Ovary (tissue), 9 donors: Measurements from ENCODE around the gene ABCG1. TPM values are rescaled to one million over a fixed set of nuclear protein-coding genes. Genes with fewer than 3 reads are reported as not detected.

ENCODE experiments used
- DNase-seq, 5 donors: peaks; one replicate each; pipeline ENCODE4 v3.0.0-alpha.2; 2019 to 2020
- H3K27ac ChIP-seq, 2 donors: fragments of 200-600 bp; one replicate each; pipeline versions ENCODE4 v1.5.1 to v1.8.0; 2019 to 2022
- H3K27me3 ChIP-seq: fragments of 200-600 bp; one replicate; pipeline ENCODE4 v1.8.0; 2022
- H3K36me3 ChIP-seq: fragments of 200-600 bp; sonication (generic); one replicate; pipeline ENCODE4 v1.5.1; 2019
- H3K4me1 ChIP-seq: one replicate; pipeline ENCODE4 v1.8.1; 2013; ENCODE audit warnings: mild to moderate bottlenecking, moderate library complexity; ENCODE audit not compliant: insufficient read depth
- H3K4me3 ChIP-seq: fragments of 200-600 bp; sonication (generic); one replicate; pipeline ENCODE4 v1.5.1; 2017
- H3K9me3 ChIP-seq, 2 donors: fragments of 200-600 bp in 1 of 2; sonication (generic) in 1 of 2; one replicate each; pipeline versions ENCODE4 v1.5.1 to v1.8.1; 2013 to 2019; ENCODE audit warnings: mild to moderate bottlenecking in 1 of 2, moderate library complexity in 1 of 2
- CTCF ChIP-seq, 3 donors: fragments of 450-650 bp in 2 of 3; fragments of 200-600 bp in 1 of 3; IDR thresholded peaks; one replicate each; pipeline versions ENCODE4 v1.5.1 to v1.8.0; 2016 to 2022; ENCODE audit warnings: antibody characterized with exemption in 3 of 3, mild to moderate bottlenecking in 1 of 3
- EP300 ChIP-seq: sonication (generic); formaldehyde crosslinking; IDR thresholded peaks from one replicate; pipeline ENCODE4 v1.6.1; 2017; ENCODE audit warnings: antibody characterized with exemption
- POLR2A ChIP-seq: fragments of 450-650 bp; IDR thresholded peaks from one replicate; pipeline ENCODE4 v1.6.1; 2017; ENCODE audit warnings: antibody characterized with exemption, mild to moderate bottlenecking, moderate library complexity
- WGBS, 3 donors: extraction: QIAGEN DNeasy Blood & Tissue Kit in 1 of 3; methylation state at CpG; one replicate each; pipeline versions ENCODE4 v1.1.5 to v1.1.7; 2013 to 2017; 5-methylcytosine and 5-hydroxymethylcytosine counted together
- intact Hi-C, 4 donors: fragments of 100-400 bp; cut with DNase I; formaldehyde crosslinking; loops; one replicate each; pipeline versions ENCODE4 v1.11.0 to v1.15.1; 2022 to 2023
- polyA plus RNA-seq, 2 donors: library from polyadenylated mRNA; stranded (reverse); fragments of 200-250 nt in 1 of 2; fragments of 350-450 nt in 1 of 2; fragmentation: Illumina TruSeq in 1 of 2; extraction: RNeasy Lipid Tissue Mini Kit (QIAGEN cat#74804) in 1 of 2; gene quantifications; one replicate each; pipeline ENCODE4 v1.2.3, GENCODE V29; 2013 to 2014
- total RNA-seq, 7 donors: library from RNA; depleted of rRNA in 2 of 7; stranded (reverse); fragments of >200 nt in 2 of 7; fragmentation: NEBNext Ultra II Directional in 3 of 7; extraction: Animal tissue kit (Norgen Biotek cat#: 25700) in 3 of 7; gene quantifications; one replicate each; pipeline versions ENCODE4 v1.1.0 to v1.2.4, GENCODE V29; 2016 to 2023
- donor health status: DM: no; HTN: no; CAD: no; lungs with moderate emphysema.
- donor health status: DM: no; HTN: no; CAD: no.
- donor health status: Bipolar disorder and iron deficiency.
- donor health status: DM: yes; HTN: yes; CAD: no.
- donor health status: DM: no; HTN: no; CAD: no.
- donor health status: DM: yes; HTN: yes; CAD: no.

The ABCG1 gene
- total and polyA plus RNA-seq, 9 donors: 4.3 to 14.9 (median 5.8) TPM

GRCh38 chr21:42321845-42322244 lies 102.9 kb downstream of the ABCG1 start:
- TF ChIP-seq POLR2A: no peak
- TF ChIP-seq EP300: no peak
- no peak for TF ChIP-seq CTCF (IDR thresholded peaks at IDR 0.05)
- intact Hi-C loops: no loop called here
- no peaks in the 10 kb centered on the region for H3K9me3 ChIP-seq
- WGBS, 3 donors: 84 to 92% (median 87%) methylated on average over 4 of the region's 4 CpGs
- no peaks in the 10 kb centered on the region for H3K27me3 ChIP-seq
- no peak overlapping the region for H3K4me3 ChIP-seq
- H3K27ac ChIP-seq: no peak overlapping the region
- no peak for DNase-seq
- H3K36me3 ChIP-seq: no peaks in the 10 kb centered on the region
- H3K4me1 ChIP-seq: no peaks in the 10 kb centered on the region

GRCh38 chr21:42324896-42325295 lies 106.0 kb downstream of the ABCG1 start:
- DNase-seq: no peak
- intact Hi-C loops: no loop called here
- Histone ChIP-seq H3K27me3 (no peaks in the 10 kb centered on the region), H3K36me3 (no peaks in the 10 kb centered on the region), H3K4me1 (no peaks in the 10 kb centered on the region), H3K9me3 (no peaks in the 10 kb centered on the region), H3K27ac (no peak overlapping the region), H3K4me3 (no peak overlapping the region)
- TF ChIP-seq POLR2A (no peak), CTCF (IDR thresholded peaks at IDR 0.05) (no peak), EP300 (no peak)
- WGBS, 3 donors: 73 to 84% (median 74%) methylated on average over 6 of the region's 6 CpGs

- TF ChIP-seq EP300: no peak
- no peak for TF ChIP-seq CTCF (IDR thresholded peaks at IDR 0.05)
- TF ChIP-seq POLR2A: no peak
- Histone ChIP-seq H3K9me3 (peaks cover 0 to 5% of the 10 kb centered on the region in 2 donors), H3K4me3 (no peak overlapping the region), H3K4me1 (no peaks in the 10 kb centered on the region), H3K27me3 (no peaks in the 10 kb centered on the region), H3K36me3 (no peaks in the 10 kb centered on the region), H3K27ac (no peak overlapping the region)
- WGBS, 3 donors: 82 to 88% (median 88%) methylated on average over 4 of the region's 4 CpGs
- DNase-seq: no peak
- intact Hi-C loops: no loop called here
Measured at GRCh38 chr21:42330380-42331371, 111.7 kb downstream of the ABCG1 start.

GRCh38 chr21:42331660-42332059 lies 112.7 kb downstream of the ABCG1 start:
- intact Hi-C loops: no loop called here

More at GRCh38 chr21:42331660-42332059, 112.7 kb downstream of the ABCG1 start:
- Histone ChIP-seq H3K36me3 (no peaks in the 10 kb centered on the region), H3K9me3 (peaks cover 0 to 5% of the 10 kb centered on the region in 2 donors), H3K4me3 (no peak overlapping the region), H3K27me3 (no peaks in the 10 kb centered on the region), H3K4me1 (no peaks in the 10 kb centered on the region), H3K27ac (no peak overlapping the region)
- no peak for TF ChIP-seq EP300
- TF ChIP-seq POLR2A: no peak
- TF ChIP-seq CTCF (IDR thresholded peaks at IDR 0.05): no peak
- no peak for DNase-seq
